ENCODE measurements around the gene DCP2.
A peak's percentile ranks its signal among the peaks of the same experiment; 100 is the strongest.

Gene DCP2

DNA sequence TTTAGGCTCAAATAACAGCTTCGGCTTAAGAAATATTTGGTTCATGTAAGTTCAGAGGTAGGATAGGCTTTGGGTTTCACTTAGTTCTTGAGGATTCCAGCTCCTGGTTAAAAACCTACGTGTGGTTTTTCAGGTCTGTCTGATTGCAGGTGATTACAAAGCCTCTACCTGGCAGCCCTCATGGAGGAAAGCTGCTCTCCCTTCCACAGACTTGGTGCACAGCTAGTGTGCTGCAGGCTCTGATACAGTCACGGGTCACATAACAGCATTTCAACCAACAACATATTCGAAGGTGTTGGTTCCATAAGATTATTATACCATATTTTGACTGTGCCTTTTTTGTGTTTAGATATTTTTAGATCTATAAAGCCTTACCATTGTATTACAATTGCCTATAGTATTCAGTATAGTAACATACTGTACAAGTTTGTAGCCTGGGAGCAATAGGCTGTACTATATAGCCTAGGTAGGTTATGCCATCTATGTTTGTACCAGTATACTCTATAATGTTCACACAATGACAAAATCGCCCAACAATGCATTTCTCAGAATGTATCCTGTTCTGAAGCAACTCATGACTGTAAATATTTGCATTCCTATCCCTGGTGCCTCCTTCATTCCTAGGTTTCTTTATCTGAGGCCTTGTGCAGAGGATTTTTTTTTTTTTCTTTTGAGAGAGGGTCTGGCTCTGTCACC, 8.0 kb upstream of the DCP2 start:
- DNase-seq, result no peak

- peak; percentile 67 for DNase-seq
These were observed 5.3 kb upstream of the DCP2 start for GRCh38 chr5:112971276-112971675.

DNA sequence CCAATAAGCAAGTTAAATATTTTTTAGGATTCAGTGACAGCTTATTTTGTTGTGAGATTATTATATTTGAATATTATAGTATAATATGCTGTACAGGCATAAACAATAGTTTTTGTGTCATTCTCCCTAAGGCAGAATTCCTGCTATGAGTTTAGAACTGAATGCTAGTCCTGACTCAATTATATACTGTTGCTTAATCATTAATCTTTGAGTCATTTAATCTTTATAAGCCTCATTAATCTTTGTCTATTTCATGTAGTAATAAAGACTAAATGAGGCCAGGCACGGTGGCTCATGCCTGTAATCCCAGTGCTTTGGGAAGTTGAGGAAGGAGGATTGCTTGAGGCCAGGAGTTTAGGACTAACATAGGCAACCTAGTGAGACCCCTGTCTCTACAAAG, 3.6 kb upstream of the DCP2 start:
- DNase-seq, result no peak

DNA sequence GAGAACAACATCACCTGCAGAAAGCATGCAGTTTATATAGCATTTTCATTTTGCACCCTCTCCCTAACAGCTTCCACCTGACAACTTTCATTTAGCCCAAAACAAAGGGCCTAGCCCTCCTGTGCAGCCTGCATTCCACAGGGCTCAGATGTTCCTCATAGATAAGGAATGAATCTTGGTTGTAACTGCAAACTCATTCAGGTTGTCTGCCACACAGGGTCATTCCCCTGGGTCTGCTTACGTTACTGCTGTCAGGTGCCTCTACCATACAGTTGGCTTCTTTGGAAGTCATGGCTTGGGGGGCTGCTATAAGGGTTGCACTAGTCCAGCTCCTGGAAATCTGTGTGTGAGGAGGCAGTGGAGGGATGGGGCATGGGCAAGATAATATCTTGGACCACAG, 2.7 kb upstream of the DCP2 start:
- DNase-seq, result no peak

DNA sequence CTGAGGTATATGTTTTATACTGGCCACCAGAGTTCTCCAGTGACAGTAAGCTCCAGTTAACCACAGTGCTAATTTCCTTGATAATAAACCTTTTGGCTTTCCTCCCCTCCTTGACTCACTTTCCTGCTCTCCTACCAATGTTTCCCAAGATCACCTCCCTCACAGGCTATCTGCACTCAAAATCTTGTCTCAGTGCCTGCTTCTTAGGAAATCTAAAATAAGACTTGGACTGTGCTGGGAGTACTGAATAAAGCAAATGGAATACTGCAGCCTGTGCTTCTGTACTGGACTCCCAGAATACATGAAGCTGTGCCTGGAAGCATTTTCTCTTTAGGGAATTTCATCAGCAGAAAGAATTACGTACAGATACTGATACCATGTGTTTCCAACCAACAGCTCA, 1.7 kb upstream of the DCP2 start:
- DNase-seq, result no peak

DNA sequence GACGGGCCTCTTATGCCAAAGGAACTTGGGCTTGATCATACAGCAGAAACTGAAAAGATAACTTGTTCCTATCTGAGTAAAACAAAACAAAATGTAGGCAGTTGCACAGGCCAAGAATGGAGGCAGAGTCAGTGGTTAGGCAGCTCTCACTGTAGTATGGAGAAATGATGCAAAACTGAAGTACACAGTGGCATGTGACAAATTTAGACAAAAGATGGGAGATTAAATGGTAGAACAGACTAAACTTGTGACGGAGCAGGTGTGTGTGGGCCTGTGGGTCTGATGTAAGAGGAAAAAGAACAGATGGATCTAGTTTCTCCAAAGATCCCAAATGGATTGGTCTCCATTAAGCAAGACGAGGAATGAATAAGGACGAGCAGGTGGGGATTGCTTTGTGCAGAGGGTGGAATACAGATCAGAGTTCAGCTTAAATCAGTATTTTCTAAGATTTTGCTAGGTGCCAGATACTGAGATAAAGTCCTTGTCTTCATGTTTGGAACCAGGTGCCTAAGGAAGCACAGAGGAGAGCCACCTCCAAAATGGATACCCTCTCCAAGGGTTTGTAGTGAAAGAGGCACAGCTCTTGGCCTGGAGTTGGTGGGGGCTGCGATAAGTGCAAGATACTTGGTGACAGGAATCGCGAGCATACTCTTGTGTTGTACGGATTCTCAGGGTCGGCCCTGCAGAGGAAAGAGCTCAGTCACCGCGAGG, 722 bp upstream of the DCP2 start:
- DNase-seq, result no peak

GRCh38 chr5:112977440-112977861, 853 bp downstream of the DCP2 start:
- DNase-seq, result no peak

DNA sequence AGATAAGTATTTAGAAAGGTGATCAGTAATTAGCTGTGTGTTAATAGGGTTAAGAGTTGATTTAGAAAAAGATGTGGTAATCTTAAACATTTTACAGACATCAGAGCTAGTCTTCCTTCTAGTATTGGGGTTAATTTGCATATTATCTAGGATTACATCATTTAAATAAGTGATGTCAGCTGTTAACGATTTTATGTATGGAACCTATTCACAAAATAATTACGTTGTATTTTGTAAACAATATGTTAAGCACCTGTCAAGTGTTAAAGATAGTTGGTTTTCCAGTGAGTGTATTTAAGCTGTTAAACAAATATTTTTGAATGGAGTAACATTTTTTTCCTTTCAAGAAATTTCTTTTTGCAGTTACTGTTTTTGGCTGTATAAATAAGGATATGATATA, 2.2 kb downstream of the DCP2 start:
- peak; percentile 52 for DNase-seq

GRCh38 chr5:112979723-112980122, 3.1 kb downstream of the DCP2 start:
- no peak for DNase-seq

DNA sequence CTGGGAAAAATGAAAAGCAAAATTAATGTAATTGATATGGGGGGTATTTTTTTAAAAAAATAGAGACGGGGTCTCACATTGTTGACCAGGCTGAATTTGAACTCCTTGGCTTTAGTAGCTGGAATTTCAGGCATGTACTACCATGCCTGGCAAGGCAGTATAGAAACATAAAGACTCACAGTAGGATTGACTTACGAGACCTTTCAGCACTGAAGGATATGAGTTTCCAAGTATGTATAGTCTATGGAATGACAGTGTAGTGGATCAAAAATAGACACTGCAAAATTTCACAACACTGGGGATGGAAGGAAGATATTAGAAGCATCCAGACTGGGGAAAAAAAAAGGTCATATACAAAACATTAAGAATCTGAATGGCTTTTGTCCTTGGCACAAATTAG, 6.8 kb downstream of the DCP2 start:
- no peak for DNase-seq

GRCh38 chr5:112986224-112986623, 9.6 kb downstream of the DCP2 start:
- no peak for DNase-seq

GRCh38 chr5:112995764-112996618, 19.4 kb downstream of the DCP2 start:
- DNase-seq, result no peak

DNA sequence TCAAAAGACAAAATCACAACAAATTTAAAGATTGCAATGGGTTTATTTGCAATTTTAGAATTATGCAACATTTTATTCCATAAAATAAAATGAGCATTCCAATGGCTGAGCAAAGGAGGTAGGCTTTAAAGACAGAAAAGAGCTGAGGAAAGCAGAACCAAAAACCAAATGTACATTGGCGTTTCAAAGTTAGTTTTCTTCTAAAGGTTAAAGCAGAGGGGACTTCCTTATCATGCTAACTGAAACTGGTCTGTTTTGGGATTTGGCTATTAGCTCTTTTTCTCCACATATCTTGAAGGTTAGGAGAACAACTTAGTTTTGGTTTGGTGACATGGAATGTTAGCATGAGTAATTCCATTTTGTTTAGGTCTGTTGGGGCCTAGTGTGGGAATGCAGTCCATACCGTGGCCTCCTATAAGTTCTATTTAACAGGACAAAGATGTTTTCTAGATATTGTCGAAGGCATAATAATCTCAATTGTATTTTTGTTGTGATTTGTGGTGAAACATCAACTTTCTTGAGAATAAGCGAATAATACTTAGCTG, 20.3 kb downstream of the DCP2 start:
- no peak for DNase-seq

- DNase-seq, result no peak
These were observed 21.7 kb downstream of the DCP2 start for GRCh38 chr5:112998296-112998695.

DNA sequence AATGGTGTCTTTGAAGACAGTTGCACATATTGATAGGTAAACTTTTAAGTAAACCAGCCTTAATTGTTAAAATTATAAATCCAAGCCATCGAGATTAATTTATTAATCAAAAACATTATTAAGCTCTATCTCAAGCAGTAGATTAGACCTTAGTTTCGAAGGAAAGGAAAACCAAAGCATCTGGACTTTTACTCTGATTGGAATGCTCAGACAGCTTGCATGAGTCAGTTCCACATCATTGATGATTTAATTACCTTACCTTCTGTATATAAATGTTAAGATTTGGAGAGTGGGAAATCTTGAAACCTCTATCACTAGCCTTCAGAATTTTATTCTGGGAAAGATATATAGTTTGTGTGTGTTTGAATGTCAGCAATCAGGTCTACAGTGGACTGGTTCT, 23.9 kb downstream of the DCP2 start:
- no peak for DNase-seq

DNA sequence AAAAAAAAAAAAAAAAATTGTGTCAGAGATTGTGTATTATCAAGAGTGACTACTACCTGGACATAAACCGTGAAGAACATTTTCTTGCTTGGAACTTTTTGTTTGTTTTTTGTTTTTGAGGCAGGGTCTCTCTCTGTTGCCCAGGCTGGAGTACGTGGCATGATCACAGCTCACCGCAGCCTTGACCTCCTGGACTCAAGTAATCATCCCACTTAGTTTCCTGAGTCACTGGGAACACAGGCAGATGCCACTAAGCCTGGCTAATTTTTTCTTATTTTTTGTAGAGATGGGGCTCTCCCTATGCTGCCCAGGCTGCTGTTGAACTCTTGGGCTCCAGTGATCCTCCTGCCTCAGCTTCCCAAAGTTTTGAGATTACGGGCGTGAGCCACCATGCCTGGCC, 25.8 kb downstream of the DCP2 start:
- no peak for DNase-seq

DNA sequence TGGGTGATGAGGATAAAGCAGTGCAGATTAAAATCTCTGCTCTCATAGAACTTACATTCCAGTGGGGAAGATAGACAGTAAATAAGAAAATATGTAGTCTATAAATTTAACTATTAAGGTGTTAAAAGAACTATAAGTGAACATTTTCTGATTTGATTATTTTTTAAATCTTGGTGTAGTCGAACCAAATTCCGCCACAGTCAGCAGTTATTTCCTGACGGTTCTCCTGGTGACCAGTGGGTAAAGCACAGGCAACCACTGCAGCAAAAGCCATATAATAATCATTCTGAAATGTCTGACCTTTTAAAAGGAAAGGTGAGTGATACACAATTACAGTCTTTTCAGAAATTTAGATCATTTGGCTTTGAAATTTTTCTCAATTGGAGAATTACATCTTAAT, 27.2 kb downstream of the DCP2 start:
- DNase-seq, result no peak

GRCh38 chr5:113005454-113005853, 28.9 kb downstream of the DCP2 start:
- no peak for DNase-seq

- DNase-seq, result no peak
These were observed 41.5 kb downstream of the DCP2 start for GRCh38 chr5:113017881-113018635.

DNA sequence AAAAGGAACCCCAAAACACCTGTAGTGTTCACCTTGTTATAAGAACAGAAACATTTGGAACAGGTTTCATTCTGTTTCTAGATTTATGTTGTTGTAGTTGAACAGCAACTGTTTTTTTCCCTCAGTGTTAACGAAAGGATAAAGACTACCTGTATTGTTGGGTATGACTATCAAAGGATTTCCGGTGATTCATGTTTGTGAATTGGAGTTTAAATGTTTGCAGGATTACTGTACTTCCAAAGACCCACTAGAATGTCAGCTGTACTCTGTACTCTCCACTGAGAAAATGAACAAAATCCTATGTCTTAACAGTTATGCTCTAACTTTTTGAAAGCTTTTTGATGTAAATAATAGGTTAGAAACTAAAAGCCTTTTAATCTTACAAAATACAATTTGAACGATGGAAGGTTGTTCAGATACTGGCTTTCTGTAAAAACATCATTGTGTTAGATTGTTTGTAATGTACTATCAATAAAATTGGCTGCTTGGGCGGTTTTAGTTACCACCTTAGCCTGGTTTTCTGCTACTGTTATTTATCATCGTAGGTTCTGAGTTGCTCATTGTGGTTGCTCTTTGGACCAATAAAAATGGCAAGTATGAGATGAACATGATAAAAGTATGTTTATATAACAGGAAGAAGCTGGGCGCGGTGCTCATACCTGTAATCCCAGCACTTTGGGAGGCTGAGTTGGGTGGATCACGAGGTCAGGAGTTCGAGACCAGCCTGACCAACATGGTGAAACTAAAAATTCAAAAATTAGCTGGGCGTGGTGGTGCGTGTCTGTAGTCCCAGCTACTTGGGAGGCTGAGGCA, 44.1 kb downstream of the DCP2 start:
- DNase-seq, result no peak

DNA sequence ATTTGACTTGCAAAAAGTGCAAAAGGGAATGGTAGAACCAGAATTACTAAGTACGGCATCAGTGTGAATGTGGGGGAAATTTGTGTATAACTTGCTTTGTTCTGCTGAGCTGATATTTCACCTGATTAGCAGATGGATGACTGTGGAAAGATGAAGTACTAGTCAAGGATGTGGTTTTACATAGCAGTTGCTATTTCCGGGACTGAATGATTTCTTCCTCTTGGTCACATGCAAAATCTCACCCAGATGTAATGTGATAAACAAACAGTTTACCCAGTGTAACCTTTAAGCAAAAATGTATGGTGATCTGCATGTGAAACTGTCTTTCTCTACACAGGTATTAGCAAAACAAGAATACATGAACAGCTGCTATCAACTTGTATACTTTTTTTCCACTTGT, 46.1 kb downstream of the DCP2 start:
- peak; percentile 49 for DNase-seq

Data from NCI-H526 treated with DMSO at 0.1 percent for 48 hours (cell line).